ENCODE data around the gene MPC1. TPM values are rescaled to one million over a fixed set of nuclear protein-coding genes. Genes with fewer than 3 reads are reported as not detected.
A peak's percentile ranks its signal among the peaks of the same experiment; 100 is the strongest.

MPC1 gene
- total RNA-seq, 6 experiments from 2014 or later: 102 to 298 (median 180) TPM

DNA sequence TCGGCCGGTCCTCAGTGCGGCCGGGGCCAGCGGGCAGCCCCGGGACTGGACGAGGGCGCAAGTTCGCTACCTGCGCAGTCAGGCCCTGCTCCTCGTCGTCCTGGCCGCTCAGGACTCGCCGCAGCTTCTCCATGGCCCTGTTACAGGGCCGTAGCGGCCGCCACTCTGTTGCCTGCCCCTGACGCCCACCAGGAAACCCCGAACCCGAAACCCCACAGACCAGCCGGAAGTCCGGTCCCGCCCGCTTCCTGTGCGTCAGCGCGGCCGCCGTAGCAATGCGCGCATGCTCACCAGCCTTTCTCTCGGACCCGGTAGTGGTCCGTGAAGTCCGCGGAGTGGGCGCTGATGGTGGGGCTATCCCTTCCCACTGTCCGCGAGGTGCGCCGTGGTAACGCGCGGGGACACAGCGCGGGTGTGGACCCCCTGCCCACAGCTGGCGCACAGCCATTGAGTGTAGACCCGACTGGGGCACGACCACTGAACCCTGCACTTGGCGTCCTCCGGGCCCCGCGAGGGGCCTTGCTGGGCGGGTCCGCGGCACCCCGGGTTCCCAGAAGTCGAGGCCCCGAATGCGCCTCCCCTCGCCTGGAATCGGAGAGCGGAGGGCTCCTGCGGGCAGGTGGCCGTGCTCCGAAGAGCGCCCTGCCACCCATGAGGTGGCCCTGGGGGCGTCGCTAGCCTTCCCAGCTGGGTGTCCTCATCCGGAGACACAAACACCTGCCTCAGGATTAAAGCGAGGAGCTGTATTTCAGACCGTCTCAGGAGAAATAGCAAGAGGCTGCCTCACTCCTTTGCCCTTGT is 40.2 kb downstream of the MPC1 start, which contains the start of gene SFT2D1:
Gene SFT2D1 (minus strand): TSS at position 197 of the 801 bp plus-strand sequence. CDS start 64 bp downstream, at position 133.
- peak; percentile 89 to 92 (median 91) for DNase-seq
- H3K27ac ChIP-seq: peak within 1 kb of the TSS; percentile 89 to 96 (median 95)
- H3K4me1 ChIP-seq: peaks cover 0 to 22% (median 5%) of the 10 kb centered on the region in 4 donors
- peak; percentile 95 for TF ChIP-seq POLR2A (IDR thresholded peaks at IDR 0.05)
- TF ChIP-seq, protein P1, sequence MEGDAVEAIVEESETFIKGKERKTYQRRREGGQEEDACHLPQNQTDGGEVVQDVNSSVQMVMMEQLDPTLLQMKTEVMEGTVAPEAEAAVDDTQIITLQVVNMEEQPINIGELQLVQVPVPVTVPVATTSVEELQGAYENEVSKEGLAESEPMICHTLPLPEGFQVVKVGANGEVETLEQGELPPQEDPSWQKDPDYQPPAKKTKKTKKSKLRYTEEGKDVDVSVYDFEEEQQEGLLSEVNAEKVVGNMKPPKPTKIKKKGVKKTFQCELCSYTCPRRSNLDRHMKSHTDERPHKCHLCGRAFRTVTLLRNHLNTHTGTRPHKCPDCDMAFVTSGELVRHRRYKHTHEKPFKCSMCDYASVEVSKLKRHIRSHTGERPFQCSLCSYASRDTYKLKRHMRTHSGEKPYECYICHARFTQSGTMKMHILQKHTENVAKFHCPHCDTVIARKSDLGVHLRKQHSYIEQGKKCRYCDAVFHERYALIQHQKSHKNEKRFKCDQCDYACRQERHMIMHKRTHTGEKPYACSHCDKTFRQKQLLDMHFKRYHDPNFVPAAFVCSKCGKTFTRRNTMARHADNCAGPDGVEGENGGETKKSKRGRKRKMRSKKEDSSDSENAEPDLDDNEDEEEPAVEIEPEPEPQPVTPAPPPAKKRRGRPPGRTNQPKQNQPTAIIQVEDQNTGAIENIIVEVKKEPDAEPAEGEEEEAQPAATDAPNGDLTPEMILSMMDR (IDR thresholded peaks at IDR 0.05): no peak
- H3K27me3 ChIP-seq: no peaks in the 10 kb centered on the region
- intact Hi-C loops (cut with DNase I): no loop called here
- no peaks in the 10 kb centered on the region for H3K36me3 ChIP-seq
- WGBS (ENCODE audit: insufficient coverage, low coverage, low lambda C conversion rate, missing lambda C conversion rate): 2% methylated on average over 16 of the region's 73 CpGs
- no peaks in the 10 kb centered on the region for H3K9me3 ChIP-seq
- H3K4me3 ChIP-seq: peak within 1 kb of the TSS; percentile 70 to 93 (median 81)
- peak; percentile 95 to 98 (median 97) for ATAC-seq

GRCh38 chr6:166341977-166342348 is 40.8 kb downstream of the MPC1 start:
- DNase-seq: no peak
- TF ChIP-seq POLR2A (IDR thresholded peaks at IDR 0.05): no peak
- TF ChIP-seq, protein P1 (IDR thresholded peaks at IDR 0.05): no peak
- peaks cover 0 to 5% (median 1%) of the 10 kb centered on the region in 4 donors for H3K36me3 ChIP-seq
- H3K4me1 ChIP-seq: peaks cover 0 to 22% (median 5%) of the 10 kb centered on the region in 4 donors
- WGBS (ENCODE audit: insufficient coverage, low coverage, low lambda C conversion rate, missing lambda C conversion rate): 1% methylated on average over 10 of the region's 16 CpGs
- peak in 3 of 4 donors; percentile 2 to 8 (median 7) for ATAC-seq
- intact Hi-C loops (cut with DNase I): no loop called here
- no peaks in the 10 kb centered on the region for H3K27me3 ChIP-seq
- H3K9me3 ChIP-seq: no peaks in the 10 kb centered on the region
- peak overlapping the region; percentile 70 to 93 (median 81) for H3K4me3 ChIP-seq
- peak overlapping the region; percentile 89 to 96 (median 95) for H3K27ac ChIP-seq

- intact Hi-C loops (cut with DNase I): no loop called here
- ATAC-seq (no peak), DNase-seq (no peak)
- TF ChIP-seq POLR2A (IDR thresholded peaks at IDR 0.05): no peak
- TF ChIP-seq, protein P1 (IDR thresholded peaks at IDR 0.05): no peak
- H3K36me3 ChIP-seq: peaks cover 0 to 8% (median 3%) of the 10 kb centered on the region in 4 donors
- peaks cover 0 to 22% (median 5%) of the 10 kb centered on the region in 4 donors for H3K4me1 ChIP-seq
- 16% methylated on average over 7 of the region's 7 CpGs for WGBS (ENCODE audit: insufficient coverage, low coverage, low lambda C conversion rate, missing lambda C conversion rate)
- no peaks in the 10 kb centered on the region for H3K27me3 ChIP-seq
- H3K27ac ChIP-seq: peak overlapping the region; percentile 89 to 96 (median 95)
- H3K9me3 ChIP-seq: no peaks in the 10 kb centered on the region
- H3K4me3 ChIP-seq: peak overlapping the region; percentile 70 to 93 (median 81)
Observed at GRCh38 chr6:166341464-166341863, 41.3 kb downstream of the MPC1 start.

DNA sequence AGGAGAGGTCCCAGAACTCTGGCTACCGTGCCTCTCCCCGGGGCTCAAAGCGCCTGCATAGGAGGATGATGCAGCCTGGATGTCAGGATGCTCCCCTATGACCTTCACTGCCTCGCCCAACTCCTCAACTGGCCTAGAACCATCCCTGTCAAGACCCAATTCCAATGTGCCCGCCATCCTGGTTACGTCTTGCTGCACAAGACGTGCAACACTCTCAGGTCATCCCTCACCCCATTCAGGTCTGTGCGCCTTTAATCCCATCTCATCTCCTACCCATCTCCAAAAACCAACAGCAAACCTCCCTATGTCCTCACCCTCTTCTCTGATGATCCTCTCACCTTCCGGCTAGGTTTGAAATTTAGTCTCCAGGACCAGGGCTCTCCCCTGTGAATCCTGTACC is 43.9 kb downstream of the MPC1 start:
- no peak for DNase-seq
- WGBS (ENCODE audit: insufficient coverage, low coverage, low lambda C conversion rate, missing lambda C conversion rate): 95% methylated on average over 4 of the region's 9 CpGs
- no peak overlapping the region for H3K4me3 ChIP-seq
- no peak for ATAC-seq
- no peaks in the 10 kb centered on the region for H3K9me3 ChIP-seq
- TF ChIP-seq, protein P1 (IDR thresholded peaks at IDR 0.05): no peak
- no peak for TF ChIP-seq POLR2A (IDR thresholded peaks at IDR 0.05)
- H3K36me3 ChIP-seq: peaks cover 0 to 16% (median 4%) of the 10 kb centered on the region in 4 donors
- H3K27me3 ChIP-seq: no peaks in the 10 kb centered on the region
- peaks cover 0 to 22% (median 5%) of the 10 kb centered on the region in 4 donors for H3K4me1 ChIP-seq
- intact Hi-C loops (cut with DNase I): no loop called here
- no peak overlapping the region for H3K27ac ChIP-seq

Measured in right lobe of liver (tissue), 6 donors.